H9 (cell line): Measurements from ENCODE around the gene NRK. TPM values are rescaled to one million over a fixed set of nuclear protein-coding genes. Genes with fewer than 3 reads are reported as not detected.

Source experiments
- DNase-seq: peaks from one replicate; pipeline ENCODE4 v3.0.0-alpha.2; 2017
- H2AFZ ChIP-seq: one replicate; pipeline ENCODE4 v1.6.1; 2013; ENCODE audit warnings: mild to moderate bottlenecking, low read length, control low read depth, moderate library complexity
- H2AK5ac ChIP-seq: 2 replicates; pipeline ENCODE4 v1.6.1; 2013; ENCODE audit warnings: low read length, control low read depth, mixed read lengths; ENCODE audit not compliant: insufficient read length
- H2BK120ac ChIP-seq: one replicate; pipeline ENCODE4 v1.6.1; 2013; ENCODE audit warnings: low read depth, mild to moderate bottlenecking, low read length, control low read depth, inconsistent platforms; ENCODE audit not compliant: poor library complexity, severe bottlenecking
- H2BK12ac ChIP-seq: 2 replicates; pipeline ENCODE4 v1.6.1; 2013; ENCODE audit warnings: low read length, control low read depth, mixed read lengths, low read depth; ENCODE audit not compliant: insufficient read length
- H2BK15ac ChIP-seq: 2 replicates; pipeline ENCODE4 v1.6.1; 2013; ENCODE audit warnings: low read depth, low read length, control low read depth
- H2BK20ac ChIP-seq: one replicate; pipeline ENCODE4 v1.6.1; 2013; ENCODE audit warnings: low read depth, mild to moderate bottlenecking, low read length, control low read depth, inconsistent platforms; ENCODE audit not compliant: poor library complexity, severe bottlenecking
- H2BK5ac ChIP-seq: 2 replicates; pipeline ENCODE4 v1.6.1; 2013; ENCODE audit warnings: low read length, control low read depth, mixed read lengths; ENCODE audit not compliant: insufficient read length
- H3K14ac ChIP-seq: 2 replicates; pipeline ENCODE4 v1.6.1; 2013; ENCODE audit warnings: low read length, control low read depth; ENCODE audit not compliant: insufficient read depth
- H3K18ac ChIP-seq: 2 replicates; pipeline ENCODE4 v1.6.1; 2013; ENCODE audit warnings: low read depth, mild to moderate bottlenecking, mixed read lengths, low read length, control low read depth; ENCODE audit not compliant: insufficient read length
- H3K23ac ChIP-seq: 2 replicates; pipeline ENCODE4 v1.6.1; 2013; ENCODE audit warnings: low read length, control low read depth, mixed read lengths, low read depth; ENCODE audit not compliant: insufficient read length
- H3K23me2 ChIP-seq: 2 replicates; pipeline ENCODE4 v1.6.1; 2013; ENCODE audit warnings: low read depth, mild to moderate bottlenecking, mixed read lengths, low read length, control low read depth; ENCODE audit not compliant: insufficient read length, poor library complexity, severe bottlenecking
- H3K27ac ChIP-seq: 2 replicates; pipeline ENCODE4 v1.5.1; 2013; ENCODE audit warnings: low read length, control low read depth, mixed read lengths, low read depth; ENCODE audit not compliant: insufficient read length
- H3K27me3 ChIP-seq: 2 replicates; pipeline ENCODE4 v1.6.1; 2013; ENCODE audit warnings: low read length, control low read depth, inconsistent platforms; ENCODE audit not compliant: insufficient read depth
- H3K4ac ChIP-seq: 2 replicates; pipeline ENCODE4 v1.6.1; 2013; ENCODE audit warnings: low read depth, mild to moderate bottlenecking, control low read depth, inconsistent platforms, low read length, moderate library complexity
- H3K4me1 ChIP-seq: 2 replicates; pipeline ENCODE4 v1.6.1; 2013; ENCODE audit warnings: low read length, control low read depth, inconsistent platforms; ENCODE audit not compliant: insufficient read depth
- H3K4me2 ChIP-seq: 2 replicates; pipeline ENCODE4 v1.6.1; 2013; ENCODE audit warnings: low read length, control low read depth, mixed read lengths; ENCODE audit not compliant: insufficient read length, insufficient read depth
- H3K56ac ChIP-seq: 2 replicates; pipeline ENCODE4 v1.6.1; 2013; ENCODE audit warnings: low read depth, mild to moderate bottlenecking, mixed read lengths, low read length, control low read depth; ENCODE audit not compliant: insufficient read length
- H3K79me1 ChIP-seq: 2 replicates; pipeline ENCODE4 v1.6.1; 2013; ENCODE audit warnings: low read depth, mild to moderate bottlenecking, moderate library complexity, low read length, control low read depth, inconsistent platforms; ENCODE audit not compliant: insufficient read depth, poor library complexity, severe bottlenecking
- H3K79me2 ChIP-seq: 2 replicates; pipeline ENCODE4 v1.6.1; 2013; ENCODE audit warnings: low read length, control low read depth, inconsistent platforms; ENCODE audit not compliant: insufficient read depth
- H3K9ac ChIP-seq: 2 replicates; pipeline ENCODE4 v1.6.1; 2013; ENCODE audit warnings: low read length, control low read depth, mixed read lengths; ENCODE audit not compliant: insufficient read length; ENCODE audit errors: extremely low read depth
- H3K9me3 ChIP-seq: one replicate; pipeline ENCODE4 v1.6.1; 2013; ENCODE audit warnings: low read depth, low read length, inconsistent platforms; ENCODE audit not compliant: control insufficient read depth
- H3T11ph ChIP-seq: one replicate; pipeline ENCODE4 v1.6.1; 2013; ENCODE audit warnings: mild to moderate bottlenecking, low read length, control low read depth, inconsistent platforms
- H4K20me1 ChIP-seq: one replicate; pipeline ENCODE4 v1.6.1; 2013; ENCODE audit not compliant: control insufficient read depth, insufficient read length, insufficient read depth
- H4K5ac ChIP-seq: 2 replicates; pipeline ENCODE4 v1.6.1; 2013; ENCODE audit warnings: low read depth, mild to moderate bottlenecking, mixed read lengths, low read length, control low read depth; ENCODE audit not compliant: insufficient read length
- H4K8ac ChIP-seq: replicated peaks from 2 replicates; pipeline ENCODE4 v1.6.1; 2013; ENCODE audit warnings: low read length, control low read depth, mixed read lengths, low read depth; ENCODE audit not compliant: insufficient read length
- H4K91ac ChIP-seq: 2 replicates; pipeline ENCODE4 v1.6.1; 2013; ENCODE audit warnings: low read depth, mild to moderate bottlenecking, moderate library complexity, mixed read lengths, low read length, control low read depth; ENCODE audit not compliant: insufficient read length
- H3K27ac Mint-ChIP-seq, 3 experiments: 2 replicates in 2 of 3; 3 replicates in 1 of 3; pipeline ENCODE4 v1.8.0; 2020 to 2021; ENCODE audit warnings: mixed read lengths in 3 of 3, mild to moderate bottlenecking in 1 of 3, moderate library complexity in 1 of 3
- H3K27me3 Mint-ChIP-seq: 2 replicates; pipeline ENCODE4 v1.8.0; 2021; ENCODE audit warnings: low read depth, mild to moderate bottlenecking, moderate library complexity, mixed read lengths
- H3K36me3 Mint-ChIP-seq, 3 experiments: 2 replicates in 2 of 3; 3 replicates in 1 of 3; pipeline ENCODE4 v1.8.0; 2020 to 2021; ENCODE audit warnings: low read depth in 3 of 3, mixed read lengths in 3 of 3; ENCODE audit not compliant: insufficient read depth in 1 of 3
- H3K4me1 Mint-ChIP-seq, 2 experiments: 2 replicates each; pipeline ENCODE4 v1.8.0; 2020; ENCODE audit warnings: mixed read lengths in 2 of 2
- H3K4me3 Mint-ChIP-seq, 2 experiments: 2 replicates in 1 of 2; 3 replicates in 1 of 2; pipeline ENCODE4 v1.8.0; 2020 to 2021; ENCODE audit warnings: mild to moderate bottlenecking in 2 of 2, mixed read lengths in 2 of 2, moderate library complexity in 1 of 2
- H3K9me3 Mint-ChIP-seq, 2 experiments: 2 replicates in 1 of 2; 3 replicates in 1 of 2; pipeline ENCODE4 v1.8.0; 2020; ENCODE audit warnings: mild to moderate bottlenecking in 2 of 2, mixed read lengths in 2 of 2, moderate library complexity in 1 of 2
- WGBS: extraction: QIAGEN DNeasy Blood & Tissue Kit; methylation state at CpG from one replicate; pipeline ENCODE4 v1.1.7; 2013; ENCODE audit warnings: missing lambda C conversion rate, low lambda C conversion rate, mixed read lengths; ENCODE audit not compliant: insufficient read length; ENCODE audit errors: extremely low coverage; 5-methylcytosine and 5-hydroxymethylcytosine counted together
- total RNA-seq: library from RNA; stranded (reverse); gene quantifications from 2 replicates; pipeline ENCODE4 v1.2.1, GENCODE V29; 2021
- TF ChIP-seq, protein P1 (sequence below): fragments of 200-600 bp; sonication (generic); conservative IDR thresholded peaks from 3 replicates; pipeline ENCODE4 v1.8.0; 2021; ENCODE audit warnings: antibody characterized with exemption, mild to moderate bottlenecking

NRK gene
- total RNA-seq, 1 experiment from 2014 or later = 1.4 TPM

DNA sequence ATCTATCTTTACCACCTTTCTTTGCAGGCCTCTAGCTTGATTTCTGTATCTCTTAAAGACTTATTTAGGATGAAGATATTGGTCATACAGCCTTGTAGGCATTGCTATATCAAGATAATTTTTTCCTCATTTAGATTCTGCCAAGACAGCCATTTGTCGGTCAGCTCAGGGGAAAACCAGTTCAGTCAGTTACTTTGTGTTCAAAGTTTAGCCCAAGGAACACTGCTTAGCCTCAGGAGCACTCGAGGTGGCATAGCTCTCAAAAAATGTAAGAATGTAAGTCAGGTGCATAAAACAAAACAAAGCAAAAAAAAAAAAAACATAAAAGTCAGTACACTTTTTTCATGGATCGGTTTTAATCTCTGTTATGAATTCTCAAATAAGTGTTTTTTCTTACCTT, 43.4 kb downstream of the NRK start:
- Histone ChIP-seq H3K27ac (no peak overlapping the region), H3K79me2 (no peaks in the 10 kb centered on the region), H2AFZ (no peak overlapping the region), H3K18ac (no peak overlapping the region), H2BK15ac (no peak overlapping the region), H4K20me1 (no peaks in the 10 kb centered on the region), H3K23me2 (no peaks in the 10 kb centered on the region), H2BK5ac (no peak overlapping the region), H3K79me1 (no peaks in the 10 kb centered on the region), H4K5ac (no peak overlapping the region), H3T11ph (no peak overlapping the region), H3K9me3 (no peaks in the 10 kb centered on the region), H3K4ac (no peak overlapping the region), H4K91ac (no peak overlapping the region), H4K8ac (no peak overlapping the region), H2BK20ac (no peak overlapping the region), H3K4me1 (no peaks in the 10 kb centered on the region), H3K14ac (no peak overlapping the region), H2BK120ac (no peak overlapping the region), H3K56ac (no peak overlapping the region), H3K23ac (no peak overlapping the region), H3K9ac (no peak overlapping the region), H2BK12ac (no peak overlapping the region), H2AK5ac (no peak overlapping the region), H3K4me2 (no peak overlapping the region), H3K27me3 (no peaks in the 10 kb centered on the region)
- TF ChIP-seq, protein P1, sequence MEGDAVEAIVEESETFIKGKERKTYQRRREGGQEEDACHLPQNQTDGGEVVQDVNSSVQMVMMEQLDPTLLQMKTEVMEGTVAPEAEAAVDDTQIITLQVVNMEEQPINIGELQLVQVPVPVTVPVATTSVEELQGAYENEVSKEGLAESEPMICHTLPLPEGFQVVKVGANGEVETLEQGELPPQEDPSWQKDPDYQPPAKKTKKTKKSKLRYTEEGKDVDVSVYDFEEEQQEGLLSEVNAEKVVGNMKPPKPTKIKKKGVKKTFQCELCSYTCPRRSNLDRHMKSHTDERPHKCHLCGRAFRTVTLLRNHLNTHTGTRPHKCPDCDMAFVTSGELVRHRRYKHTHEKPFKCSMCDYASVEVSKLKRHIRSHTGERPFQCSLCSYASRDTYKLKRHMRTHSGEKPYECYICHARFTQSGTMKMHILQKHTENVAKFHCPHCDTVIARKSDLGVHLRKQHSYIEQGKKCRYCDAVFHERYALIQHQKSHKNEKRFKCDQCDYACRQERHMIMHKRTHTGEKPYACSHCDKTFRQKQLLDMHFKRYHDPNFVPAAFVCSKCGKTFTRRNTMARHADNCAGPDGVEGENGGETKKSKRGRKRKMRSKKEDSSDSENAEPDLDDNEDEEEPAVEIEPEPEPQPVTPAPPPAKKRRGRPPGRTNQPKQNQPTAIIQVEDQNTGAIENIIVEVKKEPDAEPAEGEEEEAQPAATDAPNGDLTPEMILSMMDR = no peak
- H3K36me3 Mint-ChIP-seq = no peaks in the 10 kb centered on the region
- no peaks in the 10 kb centered on the region for H3K4me1 Mint-ChIP-seq
- H3K4me3 Mint-ChIP-seq = no peak overlapping the region
- H3K9me3 Mint-ChIP-seq = peaks cover 0 to 48% of the 10 kb centered on the region in 2 experiments; a peak in 2 of 5 replicates
- no peak overlapping the region for H3K27ac Mint-ChIP-seq
- no peaks in the 10 kb centered on the region for H3K27me3 Mint-ChIP-seq
- no CpG with 5 or more reads among the region's 3 CpGs for WGBS
- no peak for DNase-seq
